Cerebellar cortex (tissue), 1 donor: ENCODE data around the gene PROSER2.
"Not testable (repeated sequence)": the region's sequence is repeated elsewhere in the genome, so short reads cannot be mapped to it uniquely, and the experiment has no call there.

ENCODE experiments used
- DNase-seq: peaks from one replicate; pipeline ENCODE4 v3.0.0-alpha.2; 2015; ENCODE audit warnings: low spot score

The PROSER2 gene

GRCh38 chr10:11885437-11886137, 62.4 kb downstream of the PROSER2 start:
- DNase-seq = no peak

- DNase-seq = peak; percentile 78
Measured at GRCh38 chr10:11886138-11886474, 63.0 kb downstream of the PROSER2 start.

GRCh38 chr10:11886851-11887250, 63.7 kb downstream of the PROSER2 start:
- DNase-seq = no peak

- no peak for DNase-seq
Measured at GRCh38 chr10:11887381-11888227, 64.4 kb downstream of the PROSER2 start.

GRCh38 chr10:11889263-11889662, 66.1 kb downstream of the PROSER2 start:
- DNase-seq = not testable (repeated sequence)

- no peak for DNase-seq
Measured at GRCh38 chr10:11891776-11892486, 68.8 kb downstream of the PROSER2 start.

- DNase-seq = no peak
Measured at GRCh38 chr10:11893749-11894278, 70.7 kb downstream of the PROSER2 start.

- no peak for DNase-seq
Measured at GRCh38 chr10:11894381-11895107, 71.4 kb downstream of the PROSER2 start.

- DNase-seq = no peak
Measured at GRCh38 chr10:11895108-11895466, 71.9 kb downstream of the PROSER2 start.

GRCh38 chr10:11895598-11895997, 72.4 kb downstream of the PROSER2 start:
- DNase-seq = no peak

- DNase-seq = no peak
Measured at GRCh38 chr10:11896549-11897200, 73.5 kb downstream of the PROSER2 start.

GRCh38 chr10:11898033-11898371, 74.8 kb downstream of the PROSER2 start:
- DNase-seq = no peak

- no peak for DNase-seq
Measured at GRCh38 chr10:11898372-11899066, 75.4 kb downstream of the PROSER2 start.

- no peak for DNase-seq
Measured at GRCh38 chr10:11899067-11899876, 76.1 kb downstream of the PROSER2 start.

GRCh38 chr10:11901036-11901301, 77.8 kb downstream of the PROSER2 start:
- DNase-seq = no peak

GRCh38 chr10:11901454-11901832, 78.3 kb downstream of the PROSER2 start:
- no peak for DNase-seq

GRCh38 chr10:11901833-11902475, 78.8 kb downstream of the PROSER2 start:
- DNase-seq = no peak

GRCh38 chr10:11902646-11903045, 79.5 kb downstream of the PROSER2 start:
- no peak for DNase-seq

GRCh38 chr10:11906714-11907113, 83.6 kb downstream of the PROSER2 start:
- no peak for DNase-seq

GRCh38 chr10:11907914-11908313, 84.8 kb downstream of the PROSER2 start:
- DNase-seq = no peak
